ENCODE data around the gene SNRNP40. TPM values are rescaled to one million over a fixed set of nuclear protein-coding genes. Genes with fewer than 3 reads are reported as not detected.

SNRNP40 gene
- polyA plus RNA-seq, 1 donor (not counting 4 experiments of a cell fraction or from before 2014, with no cell fraction given): 57.4 TPM

DNA sequence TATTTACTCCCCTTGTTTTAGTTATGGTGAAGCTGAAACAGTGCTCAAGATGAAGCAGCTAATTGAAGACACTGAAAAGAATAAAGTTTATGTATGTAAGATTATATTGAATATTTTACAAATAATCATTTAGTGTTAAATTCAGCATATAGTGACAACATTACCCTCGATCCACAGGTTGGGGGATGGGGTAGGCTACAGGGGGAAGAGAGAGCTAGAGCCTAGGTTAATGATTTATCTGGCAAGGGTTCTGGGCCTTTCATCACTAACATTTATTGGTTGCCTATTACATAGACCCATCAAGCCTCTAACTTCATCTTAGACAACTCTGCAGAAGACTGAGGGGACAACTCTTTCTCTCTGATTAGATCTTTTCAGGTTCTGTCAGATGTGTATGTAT, 21.6 kb upstream of the SNRNP40 start:
- no peak overlapping the region for H3K27ac ChIP-seq (ENCODE audit: control insufficient read depth, insufficient read depth, low read length)
- peaks cover 10 to 24% of the 10 kb centered on the region in 2 experiments for H3K36me3 ChIP-seq (ENCODE audit: control insufficient read depth in 2 of 2, extremely low read depth in 1 of 2, insufficient read depth in 2 of 2, low read length in 2 of 2)
- H3K27me3 ChIP-seq (ENCODE audit: control insufficient read depth, extremely low read depth, insufficient read depth, low read length): no peaks in the 10 kb centered on the region
- DNase-seq (ENCODE audit: low read depth, low spot score): no peak
- H2AFZ ChIP-seq (ENCODE audit: control insufficient read depth, low read length): no peak overlapping the region
- H3K4me2 ChIP-seq (ENCODE audit: control insufficient read depth, extremely low read depth, insufficient read depth, low read depth, low read length): no peak overlapping the region
- TF ChIP-seq, protein P1, sequence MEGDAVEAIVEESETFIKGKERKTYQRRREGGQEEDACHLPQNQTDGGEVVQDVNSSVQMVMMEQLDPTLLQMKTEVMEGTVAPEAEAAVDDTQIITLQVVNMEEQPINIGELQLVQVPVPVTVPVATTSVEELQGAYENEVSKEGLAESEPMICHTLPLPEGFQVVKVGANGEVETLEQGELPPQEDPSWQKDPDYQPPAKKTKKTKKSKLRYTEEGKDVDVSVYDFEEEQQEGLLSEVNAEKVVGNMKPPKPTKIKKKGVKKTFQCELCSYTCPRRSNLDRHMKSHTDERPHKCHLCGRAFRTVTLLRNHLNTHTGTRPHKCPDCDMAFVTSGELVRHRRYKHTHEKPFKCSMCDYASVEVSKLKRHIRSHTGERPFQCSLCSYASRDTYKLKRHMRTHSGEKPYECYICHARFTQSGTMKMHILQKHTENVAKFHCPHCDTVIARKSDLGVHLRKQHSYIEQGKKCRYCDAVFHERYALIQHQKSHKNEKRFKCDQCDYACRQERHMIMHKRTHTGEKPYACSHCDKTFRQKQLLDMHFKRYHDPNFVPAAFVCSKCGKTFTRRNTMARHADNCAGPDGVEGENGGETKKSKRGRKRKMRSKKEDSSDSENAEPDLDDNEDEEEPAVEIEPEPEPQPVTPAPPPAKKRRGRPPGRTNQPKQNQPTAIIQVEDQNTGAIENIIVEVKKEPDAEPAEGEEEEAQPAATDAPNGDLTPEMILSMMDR (optimal IDR thresholded peaks at IDR 0.05 in 1 of 3, IDR thresholded peaks at IDR 0.05 in 1 of 3, conservative IDR thresholded peaks at IDR 0.05 in 1 of 3; ENCODE audit: extremely low read depth in 1 of 3, insufficient read depth in 2 of 3, low read length in 3 of 3): no peak
- no peak for TF ChIP-seq EZH2 (IDR thresholded peaks at IDR 0.05; ENCODE audit: low read length)
- no peaks in the 10 kb centered on the region for H4K20me1 ChIP-seq (ENCODE audit: control insufficient read depth, extremely low read depth, insufficient read depth, low read length)
- no peak overlapping the region for H3K9ac ChIP-seq (ENCODE audit: control insufficient read depth, extremely low read depth, insufficient read depth, low read length)
- dilution Hi-C loops (cut with MboI; ENCODE audit: extremely low pct_ligation_motif_present, low sequenced_read_pairs): no loop called here
- H3K79me2 ChIP-seq (ENCODE audit: control insufficient read depth, insufficient read depth, low read length): no peaks in the 10 kb centered on the region
- no peaks in the 10 kb centered on the region for H3K4me1 ChIP-seq (ENCODE audit: control insufficient read depth, extremely low read depth, insufficient read depth, low read length)
- H3K4me3 ChIP-seq (ENCODE audit: control insufficient read depth in 2 of 3, extremely low read depth in 1 of 3, insufficient read depth in 2 of 3, low read depth in 1 of 3, low read length in 3 of 3): no peak overlapping the region
- no peaks in the 10 kb centered on the region for H3K9me3 ChIP-seq (ENCODE audit: control insufficient read depth, low read depth, low read length)
- FAIRE-seq: no peak
- H3K9me1 ChIP-seq (ENCODE audit: control insufficient read depth, extremely low read depth, insufficient read depth, low read length): no peaks in the 10 kb centered on the region

DNA sequence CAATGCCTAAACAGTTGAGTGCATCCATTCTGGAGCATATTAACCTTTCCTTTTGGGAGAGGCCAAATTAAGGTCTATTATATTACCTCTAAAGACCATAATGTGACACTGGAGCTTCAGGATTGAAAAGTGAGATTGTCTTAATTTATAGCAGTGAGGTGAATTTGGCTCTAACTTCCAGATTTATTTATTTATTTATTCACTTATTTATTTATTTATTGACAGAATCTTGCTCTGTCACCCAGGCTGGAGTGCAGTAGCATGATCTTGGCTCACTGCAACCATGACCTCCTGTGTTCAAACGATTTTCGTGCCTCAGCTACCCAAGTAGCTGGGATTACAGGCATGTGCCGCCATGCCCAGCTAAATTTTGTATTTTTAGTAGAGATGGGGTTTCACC, 19.3 kb upstream of the SNRNP40 start:
- no peaks in the 10 kb centered on the region for H3K4me1 ChIP-seq (ENCODE audit: control insufficient read depth, extremely low read depth, insufficient read depth, low read length)
- no peak overlapping the region for H3K27ac ChIP-seq (ENCODE audit: control insufficient read depth, insufficient read depth, low read length)
- H3K4me2 ChIP-seq (ENCODE audit: control insufficient read depth, extremely low read depth, insufficient read depth, low read depth, low read length): no peak overlapping the region
- H3K36me3 ChIP-seq (ENCODE audit: control insufficient read depth in 2 of 2, extremely low read depth in 1 of 2, insufficient read depth in 2 of 2, low read length in 2 of 2): peaks cover 11 to 34% of the 10 kb centered on the region in 2 experiments
- H3K9ac ChIP-seq (ENCODE audit: control insufficient read depth, extremely low read depth, insufficient read depth, low read length): no peak overlapping the region
- no peak for TF ChIP-seq EZH2 (IDR thresholded peaks at IDR 0.05; ENCODE audit: low read length)
- TF ChIP-seq, protein P1 (optimal IDR thresholded peaks at IDR 0.05 in 1 of 3, IDR thresholded peaks at IDR 0.05 in 1 of 3, conservative IDR thresholded peaks at IDR 0.05 in 1 of 3; ENCODE audit: extremely low read depth in 1 of 3, insufficient read depth in 2 of 3, low read length in 3 of 3): no peak
- H3K9me1 ChIP-seq (ENCODE audit: control insufficient read depth, extremely low read depth, insufficient read depth, low read length): no peaks in the 10 kb centered on the region
- no peak for DNase-seq (ENCODE audit: low read depth, low spot score)
- H2AFZ ChIP-seq (ENCODE audit: control insufficient read depth, low read length): no peak overlapping the region
- no peak overlapping the region for H3K4me3 ChIP-seq (ENCODE audit: control insufficient read depth in 2 of 3, extremely low read depth in 1 of 3, insufficient read depth in 2 of 3, low read depth in 1 of 3, low read length in 3 of 3)
- no peaks in the 10 kb centered on the region for H3K9me3 ChIP-seq (ENCODE audit: control insufficient read depth, low read depth, low read length)
- H3K79me2 ChIP-seq (ENCODE audit: control insufficient read depth, insufficient read depth, low read length): no peaks in the 10 kb centered on the region
- H3K27me3 ChIP-seq (ENCODE audit: control insufficient read depth, extremely low read depth, insufficient read depth, low read length): no peaks in the 10 kb centered on the region
- dilution Hi-C loops (cut with MboI; ENCODE audit: extremely low pct_ligation_motif_present, low sequenced_read_pairs): no loop called here
- no peaks in the 10 kb centered on the region for H4K20me1 ChIP-seq (ENCODE audit: control insufficient read depth, extremely low read depth, insufficient read depth, low read length)
- FAIRE-seq: no peak

All from keratinocyte (primary cell).